ENCODE measurements around the gene MNAT1. TPM values are rescaled to one million over a fixed set of nuclear protein-coding genes. Genes with fewer than 3 reads are reported as not detected.

MNAT1 gene
- total RNA-seq = 109 TPM
- 24.6 TPM for polyA plus RNA-seq

GRCh38 chr14:60734465-60735242, at the start of gene MNAT1:
Gene MNAT1 (plus strand): TSS chr14:60734761. CDS start chr14:60734863, 102 bp downstream.
- WGBS = 2% methylated on average over 33 of the region's 33 CpGs
- DNase-seq (ENCODE audit: extremely low spot score) = no peak

GRCh38 chr14:60686865-60687264, 47.7 kb upstream of the MNAT1 start:
- no peak for DNase-seq (ENCODE audit: extremely low spot score)
- no peaks in the 10 kb centered on the region for H3K4me1 ChIP-seq (ENCODE audit: insufficient read depth)
- no peak overlapping the region for H3K4me3 ChIP-seq (ENCODE audit: low read depth, low read length)
- no peaks in the 10 kb centered on the region for H3K36me3 ChIP-seq (ENCODE audit: insufficient read depth)
- no peak overlapping the region for H3K27ac ChIP-seq (ENCODE audit: low read depth)

More at GRCh38 chr14:60734465-60735242, at the start of gene MNAT1:
- H3K4me3 ChIP-seq (ENCODE audit: low read depth, low read length) = peak within 1 kb of the TSS; percentile 64
- no peaks in the 10 kb centered on the region for H3K4me1 ChIP-seq (ENCODE audit: insufficient read depth)
- peak within 1 kb of the TSS; percentile 55 for H3K27ac ChIP-seq (ENCODE audit: low read depth)
- H3K36me3 ChIP-seq (ENCODE audit: insufficient read depth) = no peaks in the 10 kb centered on the region

DNA sequence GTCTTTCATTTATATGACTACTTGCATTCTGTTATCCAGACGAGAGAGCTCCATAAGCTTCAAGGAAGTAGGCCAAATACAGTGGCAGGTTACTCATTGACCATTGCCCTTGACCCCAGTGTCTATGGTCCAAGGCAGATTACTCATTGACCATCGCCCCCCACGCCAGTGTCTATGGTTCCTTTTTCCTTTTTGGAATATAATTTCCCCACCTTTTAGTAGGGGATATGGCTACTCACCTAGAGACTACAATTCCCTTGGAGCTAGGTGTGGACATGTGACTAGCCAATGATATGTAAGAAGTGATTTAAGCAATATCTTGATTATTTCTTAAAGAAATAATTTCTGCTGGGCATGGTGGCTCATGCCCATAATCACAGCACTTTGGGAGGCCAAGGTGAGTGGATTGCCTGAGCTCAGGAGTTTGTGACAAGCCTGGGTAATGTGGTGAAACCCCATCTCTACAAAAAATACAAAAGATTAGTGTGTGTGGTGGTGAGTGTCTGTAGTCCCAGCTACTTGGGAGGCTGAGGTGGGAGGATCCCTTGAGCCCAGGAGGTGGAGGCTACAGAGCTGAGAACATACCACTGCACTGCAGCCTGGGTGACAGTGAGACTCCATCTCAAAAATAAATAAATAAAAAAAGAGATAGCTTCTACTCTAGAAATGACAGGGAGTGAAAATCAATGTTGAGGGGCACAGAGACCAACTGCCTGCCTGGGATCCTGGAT, 43.0 kb upstream of the MNAT1 start:
- no peak overlapping the region for H3K4me3 ChIP-seq (ENCODE audit: low read depth, low read length)
- no peaks in the 10 kb centered on the region for H3K4me1 ChIP-seq (ENCODE audit: insufficient read depth)
- no peak for DNase-seq (ENCODE audit: extremely low spot score)
- WGBS = 78% methylated on average over 3 of the region's 3 CpGs
- no peak overlapping the region for H3K27ac ChIP-seq (ENCODE audit: low read depth)
- no peaks in the 10 kb centered on the region for H3K36me3 ChIP-seq (ENCODE audit: insufficient read depth)

GRCh38 chr14:60695327-60695726, 39.2 kb upstream of the MNAT1 start:
- Histone ChIP-seq H3K4me3 (ENCODE audit: low read depth, low read length) (no peak overlapping the region), H3K27ac (ENCODE audit: low read depth) (no peak overlapping the region), H3K36me3 (ENCODE audit: insufficient read depth) (no peaks in the 10 kb centered on the region), H3K4me1 (ENCODE audit: insufficient read depth) (no peaks in the 10 kb centered on the region)
- WGBS = 81% methylated on average over 4 of the region's 4 CpGs
- DNase-seq (ENCODE audit: extremely low spot score) = no peak

GRCh38 chr14:60700598-60700997, 34.0 kb upstream of the MNAT1 start:
- DNase-seq (ENCODE audit: extremely low spot score) = no peak
- no peak overlapping the region for H3K4me3 ChIP-seq (ENCODE audit: low read depth, low read length)
- no peaks in the 10 kb centered on the region for H3K36me3 ChIP-seq (ENCODE audit: insufficient read depth)
- no peak overlapping the region for H3K27ac ChIP-seq (ENCODE audit: low read depth)
- WGBS = 89% methylated on average over 3 of the region's 3 CpGs
- no peaks in the 10 kb centered on the region for H3K4me1 ChIP-seq (ENCODE audit: insufficient read depth)

DNA sequence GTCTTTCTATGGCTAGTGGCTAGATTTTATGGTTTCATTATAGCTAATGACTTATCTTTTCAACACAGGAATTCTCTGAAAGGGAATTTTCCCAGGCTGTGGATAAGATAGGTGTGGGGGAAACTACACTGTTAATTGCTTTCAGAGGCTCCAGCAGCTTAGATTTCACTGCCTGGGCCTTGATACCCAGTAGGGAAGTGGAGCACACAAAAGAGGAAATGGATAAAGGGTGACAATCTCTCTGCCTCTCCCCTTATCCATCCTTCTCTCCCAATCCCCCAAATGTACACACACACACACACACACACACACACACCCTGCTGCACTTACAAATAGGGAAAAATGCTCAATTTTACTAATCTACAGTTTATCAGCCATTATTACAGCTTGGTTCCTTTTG, 29.5 kb upstream of the MNAT1 start:
- DNase-seq (ENCODE audit: extremely low spot score) = no peak
- H3K36me3 ChIP-seq (ENCODE audit: insufficient read depth) = no peaks in the 10 kb centered on the region
- no peak overlapping the region for H3K27ac ChIP-seq (ENCODE audit: low read depth)
- no peak overlapping the region for H3K4me3 ChIP-seq (ENCODE audit: low read depth, low read length)
- H3K4me1 ChIP-seq (ENCODE audit: insufficient read depth) = no peaks in the 10 kb centered on the region

DNA sequence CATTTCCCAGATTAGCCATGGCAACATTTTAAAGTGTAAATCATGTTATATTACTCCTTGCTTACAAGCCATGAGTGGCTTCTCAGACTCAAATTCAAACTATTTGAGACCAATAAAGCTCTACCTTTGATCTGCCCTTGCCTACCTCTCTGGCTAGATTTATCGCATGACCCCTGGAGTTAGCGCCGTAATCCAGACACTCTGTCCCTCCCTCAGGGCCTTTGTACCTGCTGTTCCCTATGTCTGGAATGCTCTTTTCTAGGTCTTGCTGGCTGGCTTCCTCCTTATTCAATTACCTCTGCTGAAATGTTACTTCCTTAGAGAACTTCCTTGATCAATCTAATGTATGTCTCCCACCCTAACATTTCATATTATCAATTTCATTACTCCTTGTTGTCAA, 26.7 kb upstream of the MNAT1 start:
- no peak overlapping the region for H3K27ac ChIP-seq (ENCODE audit: low read depth)
- no peaks in the 10 kb centered on the region for H3K36me3 ChIP-seq (ENCODE audit: insufficient read depth)
- WGBS = 93% methylated on average over 3 of the region's 3 CpGs
- H3K4me1 ChIP-seq (ENCODE audit: insufficient read depth) = no peaks in the 10 kb centered on the region
- no peak for DNase-seq (ENCODE audit: extremely low spot score)
- H3K4me3 ChIP-seq (ENCODE audit: low read depth, low read length) = no peak overlapping the region

DNA sequence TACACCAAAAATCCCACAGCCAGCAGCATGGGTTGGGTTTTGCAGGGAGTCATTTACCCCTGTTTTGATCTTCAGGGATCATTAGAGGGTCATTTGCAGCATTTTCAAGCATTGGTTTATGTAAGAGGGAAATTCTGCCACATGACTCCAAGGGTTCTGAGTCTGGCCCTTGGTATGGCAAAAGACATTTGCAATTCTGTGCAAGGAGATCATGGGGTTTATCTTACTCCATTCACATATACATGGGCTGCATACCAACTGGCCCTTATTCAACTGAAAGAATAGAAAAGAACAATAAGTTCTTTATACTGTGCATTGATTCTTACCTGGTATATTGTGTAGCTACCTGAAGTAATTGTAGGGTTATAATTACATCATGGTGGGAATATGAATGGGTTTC, 24.1 kb upstream of the MNAT1 start:
- DNase-seq (ENCODE audit: extremely low spot score) = no peak
- H3K4me1 ChIP-seq (ENCODE audit: insufficient read depth) = no peaks in the 10 kb centered on the region
- H3K4me3 ChIP-seq (ENCODE audit: low read depth, low read length) = no peak overlapping the region

GRCh38 chr14:60713513-60713912, 21.0 kb upstream of the MNAT1 start:
- DNase-seq (ENCODE audit: extremely low spot score) = no peak
- H3K36me3 ChIP-seq (ENCODE audit: insufficient read depth) = peaks cover 1% of the 10 kb centered on the region
- no peaks in the 10 kb centered on the region for H3K4me1 ChIP-seq (ENCODE audit: insufficient read depth)
- WGBS = 82% methylated on average over 6 of the region's 6 CpGs
- no peak overlapping the region for H3K4me3 ChIP-seq (ENCODE audit: low read depth, low read length)
- H3K27ac ChIP-seq (ENCODE audit: low read depth) = no peak overlapping the region

More for the DNA sequence above, 24.1 kb upstream of the MNAT1 start:
- no peaks in the 10 kb centered on the region for H3K36me3 ChIP-seq (ENCODE audit: insufficient read depth)
- H3K27ac ChIP-seq (ENCODE audit: low read depth) = no peak overlapping the region

DNA sequence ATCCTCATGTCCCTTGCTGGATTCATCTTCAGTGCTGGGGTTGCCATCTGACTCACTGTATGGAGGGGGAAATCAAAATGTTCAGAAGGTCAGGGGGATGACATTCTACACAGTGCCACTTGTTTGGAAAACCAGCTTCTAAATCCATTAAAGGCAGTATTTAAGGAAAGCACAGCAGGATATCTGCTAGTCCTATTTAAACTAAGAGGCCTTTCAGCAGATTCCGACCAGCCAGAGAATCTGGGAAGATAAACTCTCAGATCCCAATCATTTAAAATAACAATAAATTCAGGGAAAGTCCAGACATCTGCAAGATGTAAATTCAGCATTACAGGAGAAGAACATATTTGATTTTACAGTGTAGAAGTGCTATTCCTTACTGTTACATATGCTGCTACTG, 14.2 kb upstream of the MNAT1 start:
- WGBS = 84% methylated on average over 1 of the region's 1 CpG
- H3K27ac ChIP-seq (ENCODE audit: low read depth) = no peak overlapping the region
- no peak overlapping the region for H3K4me3 ChIP-seq (ENCODE audit: low read depth, low read length)
- H3K36me3 ChIP-seq (ENCODE audit: insufficient read depth) = peaks cover 1% of the 10 kb centered on the region
- no peaks in the 10 kb centered on the region for H3K4me1 ChIP-seq (ENCODE audit: insufficient read depth)
- DNase-seq (ENCODE audit: extremely low spot score) = no peak

GRCh38 chr14:60720962-60721325, 13.6 kb upstream of the MNAT1 start:
- DNase-seq (ENCODE audit: extremely low spot score) = no peak
- no peak overlapping the region for H3K4me3 ChIP-seq (ENCODE audit: low read depth, low read length)
- H3K27ac ChIP-seq (ENCODE audit: low read depth) = no peak overlapping the region
- WGBS = 59% methylated on average over 4 of the region's 4 CpGs
- no peaks in the 10 kb centered on the region for H3K4me1 ChIP-seq (ENCODE audit: insufficient read depth)
- peaks cover 1% of the 10 kb centered on the region for H3K36me3 ChIP-seq (ENCODE audit: insufficient read depth)

GRCh38 chr14:60721326-60722106, 13.0 kb upstream of the MNAT1 start:
- peaks cover 1% of the 10 kb centered on the region for H3K36me3 ChIP-seq (ENCODE audit: insufficient read depth)
- WGBS = 2% methylated on average over 70 of the region's 70 CpGs
- no peak for DNase-seq (ENCODE audit: extremely low spot score)
- H3K4me3 ChIP-seq (ENCODE audit: low read depth, low read length) = peak overlapping the region; percentile 78
- no peaks in the 10 kb centered on the region for H3K4me1 ChIP-seq (ENCODE audit: insufficient read depth)
- no peak overlapping the region for H3K27ac ChIP-seq (ENCODE audit: low read depth)

GRCh38 chr14:60722107-60722356, 12.5 kb upstream of the MNAT1 start:
- H3K4me3 ChIP-seq (ENCODE audit: low read depth, low read length) = peak overlapping the region; percentile 78
- H3K27ac ChIP-seq (ENCODE audit: low read depth) = no peak overlapping the region
- under 1% methylated on average over 11 of the region's 11 CpGs for WGBS
- no peaks in the 10 kb centered on the region for H3K4me1 ChIP-seq (ENCODE audit: insufficient read depth)
- peaks cover 1% of the 10 kb centered on the region for H3K36me3 ChIP-seq (ENCODE audit: insufficient read depth)
- no peak for DNase-seq (ENCODE audit: extremely low spot score)

Measured in urinary bladder (tissue), 4 donors.